Fibroblast of mammary gland (primary cell): ENCODE measurements around the gene CLGN.
A peak's percentile ranks its signal among the peaks of the same experiment; 100 is the strongest.

ENCODE experiments used
- DNase-seq: peaks from one replicate; pipeline ENCODE4 v3.0.0-alpha.2; 2010; ENCODE audit warnings: low read depth
- H3K4me3 ChIP-seq: 2 replicates; pipeline ENCODE4 v1.5.1; 2011; ENCODE audit warnings: low read depth, mild to moderate bottlenecking, low read length, moderate library complexity; ENCODE audit not compliant: control insufficient read depth
- CTCF ChIP-seq: conservative IDR thresholded peaks from 2 replicates; pipeline ENCODE4 v1.5.1; 2011; ENCODE audit warnings: low read depth, low read length, inconsistent platforms; ENCODE audit not compliant: control insufficient read depth, insufficient read depth

The CLGN gene

DNA sequence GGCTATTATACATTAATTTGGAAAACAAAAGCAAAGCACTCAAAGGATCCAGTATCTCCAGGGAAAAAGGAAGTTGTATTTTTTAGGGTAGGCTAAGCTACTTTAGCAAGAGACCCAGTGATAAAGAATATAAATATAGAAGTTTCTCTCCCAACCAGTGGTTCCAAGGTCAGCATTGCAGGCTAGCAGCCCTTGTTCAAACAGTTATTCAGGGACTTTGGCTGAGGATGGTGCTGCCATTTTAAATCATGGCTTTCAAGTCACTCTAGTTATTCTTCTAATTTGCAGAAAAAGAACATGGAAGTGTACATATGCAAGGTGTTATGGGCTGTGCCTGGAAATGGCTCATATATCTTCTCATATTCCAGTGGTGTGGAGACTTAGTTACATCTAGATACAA is 44.7 kb downstream of the CLGN start:
- no peak for TF ChIP-seq CTCF
- DNase-seq = no peak
- H3K4me3 ChIP-seq = no peak overlapping the region

GRCh38 chr4:140374130-140374477 is 53.3 kb downstream of the CLGN start:
- H3K4me3 ChIP-seq = peak overlapping the region; percentile 61
- DNase-seq = peak; percentile 12
- no peak for TF ChIP-seq CTCF

DNA sequence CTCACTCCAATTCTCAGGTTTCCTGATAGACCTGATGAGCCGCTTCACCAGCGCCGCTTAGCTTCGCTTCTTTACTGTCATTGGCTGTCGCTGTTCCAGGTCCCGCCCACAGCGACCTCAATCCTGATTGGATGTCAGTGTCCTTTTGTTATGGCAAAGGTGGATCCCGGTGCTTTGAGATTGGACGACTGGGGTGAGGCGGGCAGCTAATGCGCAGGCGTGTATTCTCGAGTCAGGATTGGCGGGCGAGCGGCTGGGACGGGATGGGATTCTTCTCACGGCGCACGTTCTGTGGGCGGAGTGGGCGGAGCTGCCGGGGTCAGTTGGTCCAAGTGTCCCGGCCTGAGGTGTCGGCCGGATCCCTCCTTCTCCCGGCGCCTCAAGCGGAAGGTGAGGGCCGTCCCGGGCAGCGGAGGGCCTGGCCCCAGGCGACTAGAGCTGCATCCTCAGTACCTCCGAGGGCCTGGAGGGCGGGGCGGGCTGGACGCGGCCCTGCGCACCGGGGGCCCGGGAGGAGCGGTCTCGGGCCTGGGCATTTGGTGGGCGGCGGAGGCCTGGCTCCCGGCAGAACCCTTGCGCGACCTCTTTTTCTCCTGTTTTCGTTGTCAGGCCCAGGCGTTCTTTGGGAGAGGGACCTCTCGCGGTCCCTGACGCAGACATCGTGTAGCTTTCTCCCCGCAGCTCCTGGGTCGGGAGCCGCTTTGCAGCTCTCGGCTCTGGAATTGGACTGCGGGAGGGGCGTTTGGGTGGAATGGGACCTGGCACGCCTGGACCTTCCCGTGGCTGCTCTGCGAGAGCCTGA is 53.9 kb downstream of the CLGN start, which contains the start of gene SCOC:
TSS of gene SCOC (plus strand) at position 319 of the 802 bp plus-strand sequence. CDS start 5,525 bp downstream, outside the sequence.
- DNase-seq = peak; percentile 99
- H3K4me3 ChIP-seq = peak within 1 kb of the TSS; percentile 61
- no peak for TF ChIP-seq CTCF

DNA sequence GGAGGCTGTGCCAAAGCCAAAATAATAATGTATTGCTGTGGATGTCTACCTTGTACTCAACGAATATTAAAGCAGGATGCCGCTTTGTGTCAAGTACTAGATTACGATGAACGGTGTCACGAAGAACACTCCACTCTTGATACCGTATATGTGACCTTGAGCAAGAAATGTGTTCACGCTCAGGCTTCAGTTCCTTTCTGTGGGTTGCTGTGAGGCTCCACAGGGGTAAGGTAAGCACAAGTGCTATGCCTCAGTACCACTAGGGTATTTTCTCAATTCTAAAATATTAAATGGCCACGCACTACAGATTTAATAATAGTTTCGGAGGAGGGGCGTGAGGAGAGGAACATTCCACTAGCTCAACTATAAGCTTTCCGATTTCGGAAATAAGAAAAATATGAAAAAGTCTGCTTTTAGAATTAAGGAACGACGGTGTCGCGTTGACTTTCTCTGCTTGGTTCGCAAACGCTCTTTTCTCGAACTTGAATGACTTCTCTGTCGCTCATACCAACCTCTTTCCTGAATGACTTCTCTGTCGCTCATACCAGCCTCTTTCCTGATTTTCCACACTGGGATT is 54.6 kb downstream of the CLGN start:
- peak; percentile 7 for DNase-seq
- peak overlapping the region; percentile 61 for H3K4me3 ChIP-seq
- peak; percentile 21 for TF ChIP-seq CTCF

GRCh38 chr4:140368686-140369085 is 58.8 kb downstream of the CLGN start:
- H3K4me3 ChIP-seq = no peak overlapping the region
- no peak for TF ChIP-seq CTCF
- no peak for DNase-seq

- no peak overlapping the region for H3K4me3 ChIP-seq
- peak; percentile 17 for DNase-seq
- TF ChIP-seq CTCF = no peak
Measured at GRCh38 chr4:140367738-140368137, 59.7 kb downstream of the CLGN start.

GRCh38 chr4:140363558-140363957 is 63.9 kb downstream of the CLGN start:
- TF ChIP-seq CTCF = no peak
- DNase-seq = no peak
- H3K4me3 ChIP-seq = no peak overlapping the region
